Measurements from ENCODE around the gene USP9X. TPM values are rescaled to one million over a fixed set of nuclear protein-coding genes. Genes with fewer than 3 reads are reported as not detected.
A peak's percentile ranks its signal among the peaks of the same experiment; 100 is the strongest.

The USP9X gene
- total RNA-seq, 3 donors from 2014 or later, result 99.0 to 124 (median 112) TPM

GRCh38 chrX:41167888-41168287 is 82.6 kb downstream of the USP9X start:
- DNase-seq (ENCODE audit: low spot score in 2 of 2), result no peak

DNA sequence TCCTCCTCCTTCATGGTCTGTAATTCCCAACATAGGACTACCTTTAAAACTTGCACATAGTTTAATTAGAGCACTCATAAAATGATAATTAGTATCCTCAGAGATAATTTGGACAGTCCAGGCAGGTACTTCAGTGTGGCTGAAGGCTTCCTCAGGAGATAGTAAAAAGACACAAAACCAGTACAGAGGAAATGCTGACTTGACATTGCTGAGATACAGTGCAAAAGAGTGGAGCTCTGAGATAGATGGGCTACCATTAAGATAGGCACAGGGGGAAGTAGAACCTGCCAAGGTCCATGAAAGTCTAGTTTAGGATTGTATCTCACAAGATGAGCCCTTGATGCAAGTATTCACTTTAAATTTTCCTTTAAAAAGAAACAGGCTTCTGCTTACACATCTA is 91.0 kb downstream of the USP9X start:
- H3K27ac ChIP-seq, result no peak overlapping the region
- no peaks in the 10 kb centered on the region for H3K9me3 ChIP-seq
- intact Hi-C loops (cut with DNase I; ENCODE audit: low total_unique reads), result no loop called here
- H3K36me3 ChIP-seq, result no peaks in the 10 kb centered on the region
- TF ChIP-seq, protein P1, sequence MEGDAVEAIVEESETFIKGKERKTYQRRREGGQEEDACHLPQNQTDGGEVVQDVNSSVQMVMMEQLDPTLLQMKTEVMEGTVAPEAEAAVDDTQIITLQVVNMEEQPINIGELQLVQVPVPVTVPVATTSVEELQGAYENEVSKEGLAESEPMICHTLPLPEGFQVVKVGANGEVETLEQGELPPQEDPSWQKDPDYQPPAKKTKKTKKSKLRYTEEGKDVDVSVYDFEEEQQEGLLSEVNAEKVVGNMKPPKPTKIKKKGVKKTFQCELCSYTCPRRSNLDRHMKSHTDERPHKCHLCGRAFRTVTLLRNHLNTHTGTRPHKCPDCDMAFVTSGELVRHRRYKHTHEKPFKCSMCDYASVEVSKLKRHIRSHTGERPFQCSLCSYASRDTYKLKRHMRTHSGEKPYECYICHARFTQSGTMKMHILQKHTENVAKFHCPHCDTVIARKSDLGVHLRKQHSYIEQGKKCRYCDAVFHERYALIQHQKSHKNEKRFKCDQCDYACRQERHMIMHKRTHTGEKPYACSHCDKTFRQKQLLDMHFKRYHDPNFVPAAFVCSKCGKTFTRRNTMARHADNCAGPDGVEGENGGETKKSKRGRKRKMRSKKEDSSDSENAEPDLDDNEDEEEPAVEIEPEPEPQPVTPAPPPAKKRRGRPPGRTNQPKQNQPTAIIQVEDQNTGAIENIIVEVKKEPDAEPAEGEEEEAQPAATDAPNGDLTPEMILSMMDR (IDR thresholded peaks at IDR 0.05), result no peak
- TF ChIP-seq POLR2AphosphoS5 (IDR thresholded peaks at IDR 0.05) (no peak), POLR2A (IDR thresholded peaks at IDR 0.05) (no peak)
- no peak overlapping the region for H3K4me3 ChIP-seq
- no peak for DNase-seq (ENCODE audit: low spot score in 2 of 2)
- no peaks in the 10 kb centered on the region for H3K27me3 ChIP-seq
- H3K4me1 ChIP-seq, result no peaks in the 10 kb centered on the region

More at GRCh38 chrX:41167888-41168287, 82.6 kb downstream of the USP9X start:
- Histone ChIP-seq H3K4me1 (no peaks in the 10 kb centered on the region), H3K27me3 (no peaks in the 10 kb centered on the region), H3K4me3 (no peak overlapping the region), H3K27ac (no peak overlapping the region), H3K9me3 (no peaks in the 10 kb centered on the region), H3K36me3 (no peaks in the 10 kb centered on the region)
- intact Hi-C loops (cut with DNase I; ENCODE audit: low total_unique reads), result no loop called here
- no peak for TF ChIP-seq POLR2A (IDR thresholded peaks at IDR 0.05)

- DNase-seq (ENCODE audit: low spot score in 2 of 2), result no peak
- no peak overlapping the region for H3K27ac ChIP-seq
- TF ChIP-seq POLR2A (IDR thresholded peaks at IDR 0.05) (no peak), POLR2AphosphoS5 (IDR thresholded peaks at IDR 0.05) (no peak)
- TF ChIP-seq, protein P1 (IDR thresholded peaks at IDR 0.05), result no peak
- no peak overlapping the region for H3K4me3 ChIP-seq
- no peaks in the 10 kb centered on the region for H3K9me3 ChIP-seq
- no peaks in the 10 kb centered on the region for H3K36me3 ChIP-seq
- H3K4me1 ChIP-seq, result no peaks in the 10 kb centered on the region
- H3K27me3 ChIP-seq, result no peaks in the 10 kb centered on the region
- intact Hi-C loops (cut with DNase I; ENCODE audit: low total_unique reads), result no loop called here
Observed at GRCh38 chrX:41177297-41177696, 92.1 kb downstream of the USP9X start.

DNA sequence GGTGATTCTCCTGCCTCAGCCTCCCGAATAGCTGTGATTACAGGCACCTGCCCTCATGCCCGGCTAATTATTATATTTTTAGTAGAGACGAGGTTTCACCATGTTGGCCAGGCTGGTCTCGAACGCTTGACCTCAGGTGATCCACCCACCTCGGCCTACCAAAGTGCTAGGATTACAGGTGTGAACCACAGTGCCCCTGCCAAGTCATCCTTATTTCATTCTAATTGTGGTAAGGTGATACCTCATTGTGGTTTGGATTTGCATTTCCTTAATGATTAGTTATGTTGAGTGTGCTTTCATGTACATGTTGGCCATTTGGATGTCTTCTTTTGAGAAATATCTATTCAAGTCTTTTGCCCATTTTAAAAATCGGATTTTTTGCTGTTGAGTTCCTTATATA is 93.0 kb downstream of the USP9X start:
- no peak for TF ChIP-seq POLR2AphosphoS5 (IDR thresholded peaks at IDR 0.05)
- TF ChIP-seq, protein P1 (IDR thresholded peaks at IDR 0.05), result no peak
- TF ChIP-seq POLR2A (IDR thresholded peaks at IDR 0.05), result no peak
- Histone ChIP-seq H3K27ac (no peak overlapping the region), H3K4me1 (no peaks in the 10 kb centered on the region), H3K27me3 (no peaks in the 10 kb centered on the region), H3K4me3 (no peak overlapping the region), H3K9me3 (no peaks in the 10 kb centered on the region), H3K36me3 (no peaks in the 10 kb centered on the region)
- no peak for DNase-seq (ENCODE audit: low spot score in 2 of 2)
- intact Hi-C loops (cut with DNase I; ENCODE audit: low total_unique reads), result no loop called here

DNA sequence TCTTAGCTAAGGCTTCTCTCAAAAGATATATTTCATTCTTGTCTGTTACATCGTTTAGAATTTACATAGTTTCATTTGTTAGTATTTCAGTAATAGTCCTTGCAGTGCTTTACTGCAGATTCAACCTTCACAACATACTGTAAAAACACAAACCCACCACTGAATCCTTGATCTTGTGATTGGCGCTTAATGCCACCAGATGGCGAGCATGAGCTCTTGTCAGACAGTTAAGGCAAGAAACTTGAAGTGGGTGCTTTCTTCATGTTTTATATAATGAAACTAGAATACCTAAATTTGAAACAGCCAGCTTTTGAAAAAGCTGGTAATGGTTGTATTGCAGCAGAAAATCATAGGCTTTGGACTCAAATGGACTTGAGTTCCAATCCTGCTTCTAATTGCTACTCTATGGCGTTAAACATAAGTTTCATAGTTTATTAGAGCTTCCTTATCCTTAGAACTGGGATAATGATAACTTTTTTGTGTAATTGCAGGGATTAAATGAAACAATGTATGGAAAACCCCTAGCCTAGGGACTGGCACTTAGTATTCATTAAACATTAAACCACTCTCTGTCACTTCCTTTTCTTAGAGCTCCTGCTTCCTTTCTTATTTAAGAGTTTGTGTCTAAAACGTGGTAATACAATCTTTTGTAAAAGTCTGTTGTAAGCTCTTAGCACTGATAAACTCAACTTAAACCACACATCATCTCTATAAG is 95.1 kb downstream of the USP9X start:
- intact Hi-C loops (cut with DNase I; ENCODE audit: low total_unique reads), result no loop called here
- H3K4me3 ChIP-seq, result no peak overlapping the region
- H3K4me1 ChIP-seq, result no peaks in the 10 kb centered on the region
- TF ChIP-seq POLR2A (IDR thresholded peaks at IDR 0.05) (no peak), POLR2AphosphoS5 (IDR thresholded peaks at IDR 0.05) (no peak)
- TF ChIP-seq, protein P1 (IDR thresholded peaks at IDR 0.05), result peak; percentile 12 to 56 (median 41)
- DNase-seq (ENCODE audit: low spot score in 2 of 2), result peak in 1 of 2 donors; percentile 28
- no peaks in the 10 kb centered on the region for H3K27me3 ChIP-seq
- no peak overlapping the region for H3K27ac ChIP-seq
- no peaks in the 10 kb centered on the region for H3K9me3 ChIP-seq
- H3K36me3 ChIP-seq, result peaks cover 4% of the 10 kb centered on the region

Data from breast epithelium (tissue), 4 donors.